GM12864 (cell line): ENCODE results near the gene FANCD2.

ENCODE experiments used
- DNase-seq: peaks from one replicate; pipeline ENCODE4 v3.0.0-alpha.2; 2011; ENCODE audit warnings: low read depth
- H3K4me3 ChIP-seq: 2 replicates; pipeline ENCODE4 v1.5.1; 2011; ENCODE audit warnings: mild to moderate bottlenecking, low read depth, low read length, control low read depth
- TF ChIP-seq, protein P1 (sequence below): IDR thresholded peaks from 2 replicates; pipeline ENCODE4 v1.5.1; 2011; ENCODE audit warnings: low read depth, mild to moderate bottlenecking, moderate library complexity, low read length, control low read depth, inconsistent platforms; ENCODE audit errors: missing control alignments

Gene FANCD2

DNA sequence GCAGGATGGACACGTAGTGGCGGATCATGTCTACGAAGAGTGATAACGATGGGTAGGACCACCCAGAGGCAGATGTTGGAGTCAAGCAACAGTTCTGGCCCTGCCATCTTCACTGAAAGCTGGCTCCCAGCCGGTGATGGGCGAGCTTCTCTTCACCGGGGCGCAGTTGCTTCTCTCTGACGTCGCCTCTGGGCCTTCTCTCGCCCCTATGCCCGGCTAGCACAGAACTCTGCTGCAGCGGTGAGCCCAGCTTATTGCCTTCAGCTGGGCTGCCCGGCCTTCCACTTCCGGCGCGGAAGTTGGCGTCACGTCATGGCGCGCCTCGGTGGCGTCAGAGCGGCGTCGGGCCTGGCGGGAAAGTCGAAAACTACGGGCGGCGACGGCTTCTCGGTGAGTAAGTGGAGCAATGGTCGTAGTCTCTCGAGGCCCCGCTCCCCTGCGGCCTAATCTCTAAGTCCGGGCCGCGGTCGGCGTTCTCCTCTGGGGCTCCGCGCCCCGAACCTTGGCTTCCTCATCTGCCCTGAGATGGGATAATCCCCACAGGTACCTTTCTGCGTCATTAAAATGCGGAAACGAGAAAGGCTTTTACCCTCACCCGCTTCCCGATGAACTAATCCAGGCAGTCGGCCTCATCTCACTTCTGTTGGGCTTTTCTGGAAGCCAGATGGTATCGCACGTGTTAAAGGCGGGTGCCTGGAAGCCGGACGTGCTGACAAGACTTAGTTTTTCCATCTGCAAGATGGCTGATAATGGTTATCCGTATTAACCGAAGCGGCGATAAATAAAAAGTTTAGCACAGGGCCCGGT, at the start of gene FANCD2:
Gene FANCD2 (plus strand): TSS at position 354 of the 807 bp plus-strand sequence. CDS start 2,221 bp downstream, outside the sequence.
- peak; percentile 53 for DNase-seq
- H3K4me3 ChIP-seq: peak within 1 kb of the TSS; percentile 80
- TF ChIP-seq, protein P1, sequence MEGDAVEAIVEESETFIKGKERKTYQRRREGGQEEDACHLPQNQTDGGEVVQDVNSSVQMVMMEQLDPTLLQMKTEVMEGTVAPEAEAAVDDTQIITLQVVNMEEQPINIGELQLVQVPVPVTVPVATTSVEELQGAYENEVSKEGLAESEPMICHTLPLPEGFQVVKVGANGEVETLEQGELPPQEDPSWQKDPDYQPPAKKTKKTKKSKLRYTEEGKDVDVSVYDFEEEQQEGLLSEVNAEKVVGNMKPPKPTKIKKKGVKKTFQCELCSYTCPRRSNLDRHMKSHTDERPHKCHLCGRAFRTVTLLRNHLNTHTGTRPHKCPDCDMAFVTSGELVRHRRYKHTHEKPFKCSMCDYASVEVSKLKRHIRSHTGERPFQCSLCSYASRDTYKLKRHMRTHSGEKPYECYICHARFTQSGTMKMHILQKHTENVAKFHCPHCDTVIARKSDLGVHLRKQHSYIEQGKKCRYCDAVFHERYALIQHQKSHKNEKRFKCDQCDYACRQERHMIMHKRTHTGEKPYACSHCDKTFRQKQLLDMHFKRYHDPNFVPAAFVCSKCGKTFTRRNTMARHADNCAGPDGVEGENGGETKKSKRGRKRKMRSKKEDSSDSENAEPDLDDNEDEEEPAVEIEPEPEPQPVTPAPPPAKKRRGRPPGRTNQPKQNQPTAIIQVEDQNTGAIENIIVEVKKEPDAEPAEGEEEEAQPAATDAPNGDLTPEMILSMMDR: no peak

- TF ChIP-seq, protein P1: no peak
- H3K4me3 ChIP-seq: no peak overlapping the region
- no peak for DNase-seq
Measured at GRCh38 chr3:9976721-9977709, 49.2 kb upstream of the FANCD2 start.

- DNase-seq: no peak
- TF ChIP-seq, protein P1: no peak
- H3K4me3 ChIP-seq: no peak overlapping the region
Measured at GRCh38 chr3:9978710-9979305, 47.4 kb upstream of the FANCD2 start.

DNA sequence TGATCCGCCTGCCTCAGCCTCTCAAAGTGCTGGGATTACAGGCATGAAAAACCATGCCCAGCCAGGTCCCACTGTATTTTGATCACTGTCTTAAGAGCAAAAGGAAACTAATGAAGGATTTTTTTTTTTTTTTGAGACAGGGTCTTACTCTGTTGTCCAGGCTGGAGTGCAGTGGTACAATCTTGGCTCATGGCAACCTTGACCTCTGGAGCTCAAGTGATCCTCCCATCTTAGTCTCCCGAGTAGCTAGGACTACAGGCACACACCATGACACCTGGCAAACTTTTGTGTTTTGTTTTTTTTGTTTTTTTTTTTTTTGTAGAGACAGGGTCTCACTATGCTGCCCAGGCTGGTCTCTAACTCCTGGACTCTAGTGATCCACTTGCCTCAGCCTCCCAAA, 46.0 kb upstream of the FANCD2 start:
- H3K4me3 ChIP-seq: no peak overlapping the region
- no peak for DNase-seq
- TF ChIP-seq, protein P1: no peak

DNA sequence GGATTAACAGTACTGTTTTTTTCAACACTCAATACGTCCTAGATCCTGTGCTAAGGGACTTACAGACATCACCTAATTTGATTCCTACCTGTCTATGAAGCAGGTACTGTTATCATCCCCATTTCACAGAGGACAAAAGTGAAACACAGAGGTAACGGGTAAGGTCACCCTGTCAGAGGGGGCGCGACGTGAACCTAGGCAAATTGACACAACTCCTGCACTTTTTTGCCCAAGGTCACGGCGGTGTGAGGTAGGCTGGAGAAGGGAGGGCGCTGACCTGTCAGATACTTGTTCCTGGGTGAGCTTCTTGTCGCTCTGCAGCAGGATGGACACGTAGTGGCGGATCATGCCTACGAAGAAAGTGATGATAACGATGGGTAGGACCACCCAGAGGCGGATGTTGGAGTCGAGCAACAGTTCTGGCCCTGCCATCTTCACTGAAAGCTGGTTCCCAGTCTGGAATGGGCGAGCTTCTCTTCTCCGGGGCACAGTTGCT, 40.0 kb upstream of the FANCD2 start:
- TF ChIP-seq, protein P1: no peak
- peak overlapping the region; percentile 99 for H3K4me3 ChIP-seq
- DNase-seq: no peak

DNA sequence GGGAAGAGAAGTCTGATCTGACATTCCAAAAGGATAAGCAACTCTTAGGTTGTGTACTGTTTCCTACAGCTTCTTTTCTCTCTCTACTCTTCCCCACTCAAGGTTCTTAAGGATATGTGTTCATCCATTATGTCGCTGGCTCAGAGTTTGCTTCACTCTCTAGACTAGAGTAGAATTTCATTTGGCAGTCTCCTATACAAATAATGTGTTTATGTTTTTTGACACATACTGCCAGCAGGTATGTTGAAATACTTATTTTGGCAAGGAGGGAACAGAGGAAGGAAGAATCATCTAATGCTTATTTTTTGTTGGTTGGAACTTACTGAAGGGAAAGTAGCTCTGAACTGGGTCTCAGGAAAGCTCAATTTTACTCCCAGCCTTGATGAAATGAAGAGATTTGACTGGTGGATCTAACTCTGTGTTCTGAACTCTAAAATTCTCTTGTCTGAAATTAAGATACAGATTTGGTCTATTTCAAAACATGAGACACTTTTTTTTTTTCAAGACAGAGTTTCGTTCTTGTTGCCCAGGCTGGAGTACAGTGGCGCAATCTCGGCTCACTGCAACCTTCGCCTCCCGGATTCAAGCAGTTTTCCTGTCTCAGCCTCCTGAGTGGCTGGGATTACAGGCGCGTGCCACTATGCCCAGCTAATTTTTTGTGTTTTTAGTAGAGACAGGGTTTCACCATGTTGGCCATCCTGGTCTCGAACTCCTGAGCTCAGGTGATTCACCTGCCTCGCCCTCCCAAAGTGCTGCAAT, 32.0 kb upstream of the FANCD2 start:
- TF ChIP-seq, protein P1: no peak
- no peak for DNase-seq
- no peak overlapping the region for H3K4me3 ChIP-seq
